ENCODE data around the gene PIEZO1.

- TF ChIP-seq NFIC (IDR thresholded peaks at IDR 0.05; ENCODE audit: low read depth, low read length) (no peak), POLR2AphosphoS5 (IDR thresholded peaks at IDR 0.05; ENCODE audit: low read length) (no peak), MAX (IDR thresholded peaks at IDR 0.05; ENCODE audit: low read depth, low read length) (no peak), CTCF (IDR thresholded peaks at IDR 0.05 in 2 of 3, conservative IDR thresholded peaks at IDR 0.05 in 1 of 3; ENCODE audit: control insufficient read depth in 2 of 3, extremely low read depth in 1 of 3, insufficient read depth in 1 of 3, low read depth in 3 of 3, low read length in 3 of 3) (no peak), PRDM15 (CRISPR knock-in tag; IDR thresholded peaks at IDR 0.05) (no peak)
These were observed 9.2 kb downstream of the PIEZO1 start for GRCh38 chr16:88775825-88776224.

Data from GM12878 (cell line).